Neural cell (in vitro differentiated cells): Measurements from ENCODE around the gene PNO1. TPM values are rescaled to one million over a fixed set of nuclear protein-coding genes. Genes with fewer than 3 reads are reported as not detected.

Experiments
- H2AFZ ChIP-seq: fragments of 200-600, 300-800 bp; sonication (generic), shearing (Covaris generic); 2 replicates; pipeline ENCODE4 v1.6.0; 2014; ENCODE audit warnings: low read depth, mild to moderate bottlenecking, antibody characterized with exemption, low read length, moderate library complexity
- H3F3A ChIP-seq: fragments of 200-600 bp; shearing (Covaris generic); 2 replicates; pipeline ENCODE4 v1.6.1; 2016; ENCODE audit warnings: mild to moderate bottlenecking, moderate library complexity, mixed read lengths, antibody characterized with exemption, low read length; ENCODE audit not compliant: insufficient read depth, poor library complexity, severe bottlenecking
- H3K27ac ChIP-seq: fragments of 200-600, 300-800 bp; sonication (generic), shearing (Covaris generic); 2 replicates; pipeline ENCODE4 v1.5.1; 2014; ENCODE audit warnings: mild to moderate bottlenecking, low read length, moderate library complexity
- H3K27me3 ChIP-seq: fragments of 300-800, 200-600 bp; sonication (generic), shearing (Covaris generic); 2 replicates; pipeline ENCODE4 v1.6.0; 2014; ENCODE audit warnings: mild to moderate bottlenecking, low read depth, low read length, moderate library complexity; ENCODE audit not compliant: insufficient read depth
- H3K36me3 ChIP-seq: fragments of 300-800, 200-600 bp; sonication (generic), shearing (Covaris generic); 2 replicates; pipeline ENCODE4 v1.5.1; 2014; ENCODE audit warnings: mild to moderate bottlenecking, antibody characterized with exemption, low read length, moderate library complexity; ENCODE audit not compliant: insufficient read depth
- H3K4me2 ChIP-seq: fragments of 300-800, 200-600 bp; sonication (generic), shearing (Covaris generic); 2 replicates; pipeline ENCODE4 v1.6.0; 2014; ENCODE audit warnings: mild to moderate bottlenecking, low read length
- H3K4me3 ChIP-seq: fragments of 300-800, 200-600 bp; sonication (generic), shearing (Covaris generic); 2 replicates; pipeline ENCODE4 v1.5.1; 2014; ENCODE audit warnings: mild to moderate bottlenecking, low read length, moderate library complexity
- H3K79me2 ChIP-seq: fragments of 200-600 bp; shearing (Covaris generic); replicated peaks from 2 replicates; pipeline ENCODE4 v1.6.0; 2014; ENCODE audit warnings: mild to moderate bottlenecking, low read length, moderate library complexity; ENCODE audit not compliant: insufficient read depth
- H3K9ac ChIP-seq: fragments of 300-800, 200-600 bp; sonication (generic), shearing (Covaris generic); 2 replicates; pipeline ENCODE4 v1.6.1; 2016; ENCODE audit warnings: mild to moderate bottlenecking, low read length, mixed read lengths
- H3K9me2 ChIP-seq: fragments of 200-600 bp; shearing (Covaris generic); 2 replicates; pipeline ENCODE4 v1.6.1; 2016; ENCODE audit warnings: mild to moderate bottlenecking, low read length, mixed read lengths; ENCODE audit not compliant: insufficient read depth
- H3K9me3 ChIP-seq: fragments of 200-600, 300-800 bp; sonication (generic), shearing (Covaris generic); 2 replicates; pipeline ENCODE4 v1.6.1; 2016; ENCODE audit warnings: mild to moderate bottlenecking, mixed run types, low read length, moderate library complexity, mixed read lengths
- H4K20me1 ChIP-seq: fragments of 200-600 bp; shearing (Covaris generic); 2 replicates; pipeline ENCODE4 v1.6.1; 2016; ENCODE audit warnings: mild to moderate bottlenecking, mixed run types; ENCODE audit not compliant: insufficient read depth
- EP300 ChIP-seq: fragments of 450-650 bp; conservative IDR thresholded peaks from 2 replicates; pipeline ENCODE4 v1.6.1; 2014; ENCODE audit warnings: antibody characterized with exemption, mild to moderate bottlenecking, moderate library complexity; ENCODE audit not compliant: poor library complexity, severe bottlenecking
- REST ChIP-seq: IDR thresholded peaks from 2 replicates; pipeline ENCODE4 v1.6.1; 2012; ENCODE audit warnings: borderline replicate concordance
- SMC3 ChIP-seq: fragments of 450-650 bp; conservative IDR thresholded peaks from 2 replicates; pipeline ENCODE4 v1.6.1; 2014; ENCODE audit warnings: antibody characterized with exemption, mild to moderate bottlenecking, moderate library complexity; ENCODE audit not compliant: poor library complexity
- TAF1 ChIP-seq: IDR thresholded peaks from 2 replicates; pipeline ENCODE4 v1.6.1; 2012; ENCODE audit warnings: low read depth
- polyA plus RNA-seq: library from polyadenylated mRNA; depleted of rRNA; stranded (reverse); fragments of >200 nt; gene quantifications from 2 replicates; pipeline ENCODE4 v1.2.3, GENCODE V29; 2014
- TF ChIP-seq, protein P1 (sequence below): fragments of 450-650 bp; IDR thresholded peaks from 2 replicates; pipeline ENCODE4 v1.5.1; 2014; ENCODE audit warnings: antibody characterized with exemption, mild to moderate bottlenecking, moderate library complexity; ENCODE audit not compliant: poor library complexity, severe bottlenecking

Gene PNO1
- polyA plus RNA-seq, 1 donor from 2014 or later, result 10.9 TPM

GRCh38 chr2:68126561-68126960 is 31.1 kb upstream of the PNO1 start:
- TF ChIP-seq REST (no peak), EP300 (no peak), TAF1 (no peak), SMC3 (no peak)
- no peaks in the 10 kb centered on the region for H3K79me2 ChIP-seq
- no peaks in the 10 kb centered on the region for H3K36me3 ChIP-seq
- no peaks in the 10 kb centered on the region for H4K20me1 ChIP-seq
- no peak overlapping the region for H3K27ac ChIP-seq
- H3K4me2 ChIP-seq, result no peak overlapping the region
- no peaks in the 10 kb centered on the region for H3K9me3 ChIP-seq
- no peaks in the 10 kb centered on the region for H3F3A ChIP-seq
- no peak overlapping the region for H2AFZ ChIP-seq
- no peaks in the 10 kb centered on the region for H3K27me3 ChIP-seq
- H3K4me3 ChIP-seq, result no peak overlapping the region
- no peak overlapping the region for H3K9ac ChIP-seq
- no peaks in the 10 kb centered on the region for H3K9me2 ChIP-seq

DNA sequence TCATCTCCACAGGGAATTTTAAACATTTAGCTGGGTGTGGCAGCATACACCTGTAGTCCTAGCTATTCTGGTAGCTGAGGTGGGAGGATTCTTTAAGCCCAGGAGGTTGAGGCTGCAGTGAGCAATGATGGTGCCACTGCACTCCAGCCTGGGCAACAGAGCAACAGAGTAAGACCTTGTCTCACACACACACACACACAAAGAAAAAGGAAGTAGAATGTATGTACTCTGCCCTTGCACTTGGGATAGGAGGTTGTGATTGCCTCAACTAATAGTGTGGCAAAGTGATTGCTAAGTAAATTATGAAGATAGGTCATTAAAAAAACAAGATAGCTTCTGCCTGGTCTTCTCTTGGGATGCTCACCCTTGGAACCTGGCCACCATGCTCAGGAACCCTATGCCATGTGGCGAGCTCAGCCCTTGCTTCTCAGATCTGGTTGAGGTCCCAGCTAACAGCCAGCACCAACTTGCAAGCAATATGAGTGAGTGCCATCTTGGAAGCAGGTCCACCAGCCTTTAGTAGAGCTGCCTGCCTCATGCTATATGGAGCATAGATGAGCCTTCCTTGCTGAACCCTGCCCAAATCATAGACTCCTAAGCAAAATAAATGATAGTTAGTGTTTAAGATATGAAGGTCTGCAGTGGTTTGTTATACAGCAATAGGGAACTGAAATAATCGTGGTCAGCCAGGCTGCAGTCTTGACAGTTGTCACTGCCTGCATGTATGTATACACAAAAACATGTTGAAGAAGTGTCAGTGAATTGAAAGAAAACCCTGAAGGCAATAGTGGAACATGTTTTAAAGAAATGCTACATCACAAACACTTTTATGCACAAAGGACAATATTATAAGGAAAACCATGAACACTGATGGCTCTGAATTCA is 30.1 kb upstream of the PNO1 start:
- no peaks in the 10 kb centered on the region for H3K9me3 ChIP-seq
- no peak overlapping the region for H3K27ac ChIP-seq
- no peaks in the 10 kb centered on the region for H3K79me2 ChIP-seq
- H2AFZ ChIP-seq, result no peak overlapping the region
- H3K9ac ChIP-seq, result no peak overlapping the region
- TF ChIP-seq, protein P1, sequence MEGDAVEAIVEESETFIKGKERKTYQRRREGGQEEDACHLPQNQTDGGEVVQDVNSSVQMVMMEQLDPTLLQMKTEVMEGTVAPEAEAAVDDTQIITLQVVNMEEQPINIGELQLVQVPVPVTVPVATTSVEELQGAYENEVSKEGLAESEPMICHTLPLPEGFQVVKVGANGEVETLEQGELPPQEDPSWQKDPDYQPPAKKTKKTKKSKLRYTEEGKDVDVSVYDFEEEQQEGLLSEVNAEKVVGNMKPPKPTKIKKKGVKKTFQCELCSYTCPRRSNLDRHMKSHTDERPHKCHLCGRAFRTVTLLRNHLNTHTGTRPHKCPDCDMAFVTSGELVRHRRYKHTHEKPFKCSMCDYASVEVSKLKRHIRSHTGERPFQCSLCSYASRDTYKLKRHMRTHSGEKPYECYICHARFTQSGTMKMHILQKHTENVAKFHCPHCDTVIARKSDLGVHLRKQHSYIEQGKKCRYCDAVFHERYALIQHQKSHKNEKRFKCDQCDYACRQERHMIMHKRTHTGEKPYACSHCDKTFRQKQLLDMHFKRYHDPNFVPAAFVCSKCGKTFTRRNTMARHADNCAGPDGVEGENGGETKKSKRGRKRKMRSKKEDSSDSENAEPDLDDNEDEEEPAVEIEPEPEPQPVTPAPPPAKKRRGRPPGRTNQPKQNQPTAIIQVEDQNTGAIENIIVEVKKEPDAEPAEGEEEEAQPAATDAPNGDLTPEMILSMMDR, result no peak
- H3K9me2 ChIP-seq, result no peaks in the 10 kb centered on the region
- H3K4me2 ChIP-seq, result no peak overlapping the region
- H3K4me3 ChIP-seq, result no peak overlapping the region
- H3F3A ChIP-seq, result no peaks in the 10 kb centered on the region
- H4K20me1 ChIP-seq, result no peaks in the 10 kb centered on the region
- no peaks in the 10 kb centered on the region for H3K27me3 ChIP-seq
- no peaks in the 10 kb centered on the region for H3K36me3 ChIP-seq

DNA sequence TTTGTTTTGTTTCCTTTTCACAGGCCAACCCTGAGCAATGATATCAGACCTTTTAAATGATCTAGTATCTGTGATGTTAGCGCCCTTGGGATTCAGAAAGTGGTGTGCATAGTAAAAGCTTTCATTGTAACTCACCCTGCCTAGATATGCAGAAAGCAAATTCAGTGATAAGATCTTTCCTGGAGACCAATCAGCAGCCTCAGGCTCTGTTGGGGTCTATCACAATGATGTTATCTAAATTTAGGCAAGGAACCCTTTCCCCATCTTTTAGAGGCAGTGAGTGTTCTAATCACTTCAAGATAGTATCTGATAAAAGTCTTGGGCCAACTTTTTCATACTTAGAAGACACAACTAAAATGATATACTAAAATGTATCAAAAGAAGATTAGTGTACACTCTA is 23.6 kb upstream of the PNO1 start:
- H3K36me3 ChIP-seq, result no peaks in the 10 kb centered on the region
- H3K4me3 ChIP-seq, result no peak overlapping the region
- no peaks in the 10 kb centered on the region for H3K27me3 ChIP-seq

More for the DNA sequence above, 23.6 kb upstream of the PNO1 start:
- Histone ChIP-seq H3K79me2 (no peaks in the 10 kb centered on the region), H3K9ac (no peak overlapping the region), H3K9me3 (no peaks in the 10 kb centered on the region), H3F3A (no peaks in the 10 kb centered on the region), H4K20me1 (no peaks in the 10 kb centered on the region), H3K9me2 (no peaks in the 10 kb centered on the region), H3K4me2 (no peak overlapping the region), H3K27ac (no peak overlapping the region), H2AFZ (no peak overlapping the region)
- no peak for TF ChIP-seq EP300
- TF ChIP-seq, protein P1, result no peak
